Measurements from ENCODE around the gene LRRK2. TPM values are rescaled to one million over a fixed set of nuclear protein-coding genes. Genes with fewer than 3 reads are reported as not detected.

Gene LRRK2
- total and polyA plus RNA-seq, 12 donors, result 0.99 to 9.1 (median 6.2) TPM

DNA sequence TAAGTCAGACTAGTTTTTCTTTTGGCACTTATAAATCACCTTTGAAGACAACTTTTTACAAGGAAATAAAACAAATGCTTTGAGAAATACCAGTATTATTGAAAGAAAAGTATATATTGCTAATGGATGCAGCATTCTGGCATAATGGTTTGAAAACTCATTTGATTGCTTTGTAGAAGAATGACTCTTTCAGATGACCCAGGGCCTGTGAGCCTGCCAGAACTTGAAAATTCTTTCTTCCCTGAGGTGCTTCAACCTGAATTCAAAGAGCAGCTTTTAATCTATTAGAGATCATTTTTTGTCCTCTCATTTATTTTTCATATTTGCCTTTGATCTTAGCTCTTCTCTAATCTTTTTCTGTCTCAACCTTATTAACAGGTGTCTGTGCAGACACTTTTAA, 87.4 kb downstream of the LRRK2 start:
- Histone ChIP-seq H3K4me1 (no peaks in the 10 kb centered on the region), H3K4me3 (no peak overlapping the region), H3K27ac (no peak overlapping the region), H3K27me3 (no peaks in the 10 kb centered on the region), H3K9me3 (no peaks in the 10 kb centered on the region), H3K36me3 (peaks cover 0 to 88% (median 6%) of the 10 kb centered on the region in 9 donors)
- intact Hi-C loops (cut with DNase I), result loop anchor here in 7 of 10 donors (2.0 to 10.0 kb wide), 3 partner anchors 157 to 160 kb away; no protein-coding TSS in a partner anchor
- DNase-seq, result no peak
- TF ChIP-seq CTCF (IDR thresholded peaks at IDR 0.05), result no peak
- ATAC-seq, result no peak

- no peaks in the 10 kb centered on the region for H3K27me3 ChIP-seq
- H3K27ac ChIP-seq, result no peak overlapping the region
- peaks cover 0 to 91% (median 6%) of the 10 kb centered on the region in 9 donors for H3K36me3 ChIP-seq
- no peak overlapping the region for H3K4me3 ChIP-seq
- DNase-seq (no peak), ATAC-seq (no peak)
- H3K4me1 ChIP-seq, result no peaks in the 10 kb centered on the region
- intact Hi-C loops (cut with DNase I), result loop anchor here in 7 of 10 donors (2.0 to 10.0 kb wide), 3 partner anchors 158 to 161 kb away; no protein-coding TSS in a partner anchor
- TF ChIP-seq CTCF (IDR thresholded peaks at IDR 0.05), result peak in 7 of 9 donors; percentile 26 to 59 (median 48)
- H3K9me3 ChIP-seq, result no peaks in the 10 kb centered on the region
- 31 to 43% methylated on average over 4 of the region's 4 CpGs for whole genome bisulfite sequencing, 2 donors
Measured at GRCh38 chr12:40312982-40313576, 88.3 kb downstream of the LRRK2 start.

GRCh38 chr12:40313928-40314327, 89.1 kb downstream of the LRRK2 start:
- Histone ChIP-seq H3K9me3 (no peaks in the 10 kb centered on the region), H3K27ac (no peak overlapping the region), H3K4me3 (no peak overlapping the region), H3K4me1 (no peaks in the 10 kb centered on the region), H3K36me3 (peaks cover 0 to 83% (median 6%) of the 10 kb centered on the region in 9 donors), H3K27me3 (no peaks in the 10 kb centered on the region)
- intact Hi-C loops (cut with DNase I), result loop anchor here in 7 of 10 donors (2.0 to 10.0 kb wide), 3 partner anchors 159 to 162 kb away; no protein-coding TSS in a partner anchor
- ATAC-seq (no peak), DNase-seq (no peak)
- TF ChIP-seq CTCF (IDR thresholded peaks at IDR 0.05), result no peak
- WGBS, 2 donors, result 91 to 92% methylated on average over 10 of the region's 10 CpGs

- H3K27ac ChIP-seq, result no peak overlapping the region
- peaks cover 0 to 76% (median 6%) of the 10 kb centered on the region in 9 donors for H3K36me3 ChIP-seq
- H3K27me3 ChIP-seq, result no peaks in the 10 kb centered on the region
- no peak for TF ChIP-seq CTCF (IDR thresholded peaks at IDR 0.05)
- intact Hi-C loops (cut with DNase I), result loop anchor here in 6 of 10 donors (5.0 to 10.0 kb wide), 2 partner anchors 160 to 163 kb away; no protein-coding TSS in a partner anchor
- DNase-seq (no peak), ATAC-seq (no peak)
- H3K4me1 ChIP-seq, result no peaks in the 10 kb centered on the region
- H3K4me3 ChIP-seq, result no peak overlapping the region
- no peaks in the 10 kb centered on the region for H3K9me3 ChIP-seq
Measured at GRCh38 chr12:40314927-40315326, 90.1 kb downstream of the LRRK2 start.
